ENCODE measurements around the gene FSTL1. TPM values are rescaled to one million over a fixed set of nuclear protein-coding genes. Genes with fewer than 3 reads are reported as not detected.

The FSTL1 gene
- total RNA-seq, 4 donors from 2014 or later: 409 to 701 (median 677) TPM

DNA sequence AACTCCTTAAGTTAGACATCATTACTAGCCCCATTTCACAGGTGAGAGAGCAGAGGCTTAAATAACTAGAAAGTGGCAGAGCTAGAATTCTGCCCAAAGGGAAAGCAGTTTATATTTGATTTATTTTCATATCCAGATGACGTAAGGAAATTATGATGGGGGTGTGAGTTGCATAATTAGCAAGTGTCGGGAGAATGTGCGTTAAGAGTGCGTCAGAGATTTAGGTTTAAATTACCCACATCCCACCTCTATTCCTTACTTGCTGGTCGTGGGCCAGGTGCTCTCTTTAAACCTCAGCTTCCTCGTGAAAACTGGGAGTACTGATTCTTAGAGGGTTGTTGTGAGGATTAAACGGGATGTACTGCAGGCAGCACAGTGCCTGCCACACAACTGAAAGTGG is 32.3 kb downstream of the FSTL1 start:
- no peak overlapping the region for H3K4me3 ChIP-seq
- intact Hi-C loops (cut with DNase I): loop anchor here (2.0 to 10.0 kb wide), 3 partner anchors 89 to 376 kb away; no protein-coding TSS in a partner anchor
- no peak for DNase-seq (ENCODE audit: extremely low spot score)
- H3K4me1 ChIP-seq: peaks cover 60 to 79% (median 76%) of the 10 kb centered on the region in 4 donors
- TF ChIP-seq POLR2A (IDR thresholded peaks at IDR 0.05; ENCODE audit: low read depth): no peak
- no peak for TF ChIP-seq EP300 (IDR thresholded peaks at IDR 0.05)
- no peak for TF ChIP-seq POLR2AphosphoS5 (IDR thresholded peaks at IDR 0.05)
- H3K9me3 ChIP-seq: no peaks in the 10 kb centered on the region
- 46% methylated on average over 7 of the region's 7 CpGs for WGBS
- no peaks in the 10 kb centered on the region for H3K27me3 ChIP-seq
- peak overlapping the region; percentile 75 to 87 (median 84) for H3K27ac ChIP-seq (replicated peaks in 1 of 4)
- peaks cover under 1 to 17% (median 7%) of the 10 kb centered on the region in 4 donors for H3K36me3 ChIP-seq

- peak overlapping the region; percentile 18 to 34 (median 28) for H3K4me3 ChIP-seq
- no peaks in the 10 kb centered on the region for H3K9me3 ChIP-seq
- peaks cover 50 to 77% (median 73%) of the 10 kb centered on the region in 4 donors for H3K4me1 ChIP-seq
- peak; percentile 55 to 80 for TF ChIP-seq POLR2AphosphoS5 (IDR thresholded peaks at IDR 0.05)
- no peak for TF ChIP-seq EP300 (IDR thresholded peaks at IDR 0.05)
- TF ChIP-seq POLR2A (IDR thresholded peaks at IDR 0.05; ENCODE audit: low read depth): no peak
- peak; percentile 89 to 94 (median 90) for TF ChIP-seq CTCF (IDR thresholded peaks at IDR 0.05)
- DNase-seq (ENCODE audit: extremely low spot score): peak; percentile 98
- peaks cover 7 to 27% (median 12%) of the 10 kb centered on the region in 4 donors for H3K36me3 ChIP-seq
- peak overlapping the region; percentile 75 to 87 (median 84) for H3K27ac ChIP-seq (replicated peaks in 1 of 4)
- intact Hi-C loops (cut with DNase I): loop anchor here (2.0 to 10.0 kb wide), 3 partner anchors 90 to 377 kb away; no protein-coding TSS in a partner anchor
- WGBS: 1% methylated on average over 9 of the region's 9 CpGs
- no peaks in the 10 kb centered on the region for H3K27me3 ChIP-seq
Observed at GRCh38 chr3:120417272-120417911, 33.4 kb downstream of the FSTL1 start.

- H3K4me3 ChIP-seq: peak overlapping the region in 2 of 4 donors; percentile 13 to 33
- H3K4me1 ChIP-seq: peaks cover 45 to 74% (median 70%) of the 10 kb centered on the region in 4 donors
- peaks cover 7 to 33% (median 17%) of the 10 kb centered on the region in 4 donors for H3K36me3 ChIP-seq
- no peaks in the 10 kb centered on the region for H3K9me3 ChIP-seq
- H3K27me3 ChIP-seq: no peaks in the 10 kb centered on the region
- intact Hi-C loops (cut with DNase I): loop anchor here (2.0 to 10.0 kb wide), 3 partner anchors 90 to 378 kb away; no protein-coding TSS in a partner anchor
- no peak for DNase-seq (ENCODE audit: extremely low spot score)
- H3K27ac ChIP-seq (replicated peaks in 1 of 4): peak overlapping the region; percentile 60 to 86 (median 73)
- WGBS: 17% methylated on average over 2 of the region's 2 CpGs
- no peak for TF ChIP-seq EP300 (IDR thresholded peaks at IDR 0.05)
- TF ChIP-seq CTCF (IDR thresholded peaks at IDR 0.05): no peak
- TF ChIP-seq POLR2A (IDR thresholded peaks at IDR 0.05; ENCODE audit: low read depth): no peak
- TF ChIP-seq POLR2AphosphoS5 (IDR thresholded peaks at IDR 0.05): no peak
Observed at GRCh38 chr3:120416868-120417267, 33.9 kb downstream of the FSTL1 start.

- Histone ChIP-seq H3K36me3 (peaks cover 18 to 44% (median 28%) of the 10 kb centered on the region in 4 donors), H3K4me1 (peaks cover 35 to 74% (median 68%) of the 10 kb centered on the region in 4 donors), H3K4me3 (no peak overlapping the region), H3K27ac (replicated peaks in 1 of 4) (peak overlapping the region in 1 of 4 donors; percentile 71), H3K9me3 (no peaks in the 10 kb centered on the region), H3K27me3 (no peaks in the 10 kb centered on the region)
- TF ChIP-seq POLR2AphosphoS5 (IDR thresholded peaks at IDR 0.05) (no peak), EP300 (IDR thresholded peaks at IDR 0.05) (no peak)
- DNase-seq (ENCODE audit: extremely low spot score): no peak
- WGBS: 75% methylated on average over 6 of the region's 6 CpGs
- intact Hi-C loops (cut with DNase I): loop anchor here (2.0 to 10.0 kb wide), 3 partner anchors 92 to 379 kb away; no protein-coding TSS in a partner anchor
Observed at GRCh38 chr3:120415756-120416155, 35.0 kb downstream of the FSTL1 start.

GRCh38 chr3:120410541-120410940 is 40.3 kb downstream of the FSTL1 start:
- WGBS: 58% methylated on average over 1 of the region's 1 CpG
- intact Hi-C loops (cut with DNase I): loop anchor here (10.0 kb wide), 1 partner anchor 384 kb away; no protein-coding TSS in a partner anchor

More at GRCh38 chr3:120410541-120410940, 40.3 kb downstream of the FSTL1 start:
- Histone ChIP-seq H3K4me3 (no peak overlapping the region), H3K9me3 (no peaks in the 10 kb centered on the region), H3K4me1 (peaks cover 0 to 32% (median 20%) of the 10 kb centered on the region in 4 donors), H3K27ac (replicated peaks in 1 of 4) (peak overlapping the region in 1 of 4 donors; percentile 20), H3K36me3 (peaks cover 65 to 91% (median 80%) of the 10 kb centered on the region in 4 donors), H3K27me3 (no peaks in the 10 kb centered on the region)
- TF ChIP-seq CTCF (IDR thresholded peaks at IDR 0.05): no peak
- no peak for TF ChIP-seq POLR2AphosphoS5 (IDR thresholded peaks at IDR 0.05)
- no peak for TF ChIP-seq EP300 (IDR thresholded peaks at IDR 0.05)
- no peak for TF ChIP-seq POLR2A (IDR thresholded peaks at IDR 0.05; ENCODE audit: low read depth)
- no peak for DNase-seq (ENCODE audit: extremely low spot score)
